ENCODE measurements around the gene EPHA7. TPM values are rescaled to one million over a fixed set of nuclear protein-coding genes. Genes with fewer than 3 reads are reported as not detected.
A peak's percentile ranks its signal among the peaks of the same experiment; 100 is the strongest.

The EPHA7 gene
- total and polyA plus RNA-seq, 8 donors: 0.07 to 0.16 (median 0.09) TPM; not detected in 1

DNA sequence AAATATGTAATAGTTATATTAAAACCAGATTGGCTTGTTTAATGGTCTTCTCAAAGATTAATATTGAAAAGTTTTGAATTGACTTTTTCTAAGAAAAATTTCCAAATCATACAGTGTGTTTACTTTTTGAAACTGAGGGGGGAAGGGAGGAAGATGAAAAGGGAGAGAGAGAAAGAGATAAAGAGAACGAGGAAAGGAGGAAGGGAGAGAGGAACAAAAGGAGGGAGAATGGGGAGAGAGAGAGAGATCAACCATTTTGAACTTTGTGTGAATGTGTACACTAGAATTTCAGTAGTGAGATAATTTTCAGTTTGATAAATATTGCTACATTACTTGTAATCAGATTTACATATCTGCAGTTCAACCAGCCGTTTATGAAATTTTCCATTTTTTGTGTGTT is 124.5 kb downstream of the EPHA7 start:
- FAIRE-seq (no peak), DNase-seq (no peak), ATAC-seq (no peak)
- no peak overlapping the region for H3K27ac ChIP-seq
- no peak for TF ChIP-seq CTCF (IDR thresholded peaks at IDR 0.05)
- no peaks in the 10 kb centered on the region for H3K36me3 ChIP-seq
- H3K4me1 ChIP-seq: no peaks in the 10 kb centered on the region
- 41 to 53% methylated on average over 2 of the region's 2 CpGs for WGBS, 2 donors
- no peak overlapping the region for H3K4me3 ChIP-seq
- no peaks in the 10 kb centered on the region for H3K9me3 ChIP-seq
- intact Hi-C loops (cut with DNase I): no loop called here
- no peaks in the 10 kb centered on the region for H3K27me3 ChIP-seq

- WGBS, 2 donors: 69 to 71% methylated on average over 6 of the region's 6 CpGs
- H3K36me3 ChIP-seq: no peaks in the 10 kb centered on the region
- no peak for FAIRE-seq
Observed at GRCh38 chr6:93293872-93294271, 125.5 kb downstream of the EPHA7 start.

DNA sequence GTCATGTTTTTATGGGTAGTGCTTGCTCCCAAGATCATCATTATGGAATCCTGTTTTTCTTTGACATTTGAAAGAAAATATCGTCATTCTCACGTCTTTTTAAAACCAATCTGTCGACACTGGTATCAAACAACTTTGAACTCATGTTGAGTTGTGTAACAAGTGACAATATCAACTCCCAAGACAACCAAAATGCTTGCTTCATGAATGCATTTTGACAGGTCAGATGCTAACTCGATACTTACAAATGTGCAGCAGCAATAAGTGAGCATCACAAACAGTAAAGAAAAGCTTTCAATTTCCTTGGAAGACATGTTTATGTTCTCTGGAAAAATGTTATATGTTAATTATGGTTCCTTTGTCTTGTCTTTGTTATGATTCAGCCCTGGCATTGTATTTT is 125.9 kb downstream of the EPHA7 start:
- no peak for TF ChIP-seq CTCF (IDR thresholded peaks at IDR 0.05)
- Histone ChIP-seq H3K27ac (no peak overlapping the region), H3K27me3 (no peaks in the 10 kb centered on the region), H3K4me3 (no peak overlapping the region), H3K36me3 (no peaks in the 10 kb centered on the region), H3K9me3 (no peaks in the 10 kb centered on the region), H3K4me1 (no peaks in the 10 kb centered on the region)
- DNase-seq: no peak
- intact Hi-C loops (cut with DNase I): no loop called here
- 68 to 69% methylated on average over 4 of the region's 4 CpGs for WGBS, 2 donors
- ATAC-seq: no peak
- FAIRE-seq: no peak

More at GRCh38 chr6:93293872-93294271, 125.5 kb downstream of the EPHA7 start:
- intact Hi-C loops (cut with DNase I): no loop called here
- no peak for DNase-seq
- no peak overlapping the region for H3K27ac ChIP-seq
- no peaks in the 10 kb centered on the region for H3K4me1 ChIP-seq
- H3K27me3 ChIP-seq: no peaks in the 10 kb centered on the region
- ATAC-seq: no peak
- H3K9me3 ChIP-seq: no peaks in the 10 kb centered on the region
- no peak overlapping the region for H3K4me3 ChIP-seq
- TF ChIP-seq CTCF (IDR thresholded peaks at IDR 0.05): no peak

DNA sequence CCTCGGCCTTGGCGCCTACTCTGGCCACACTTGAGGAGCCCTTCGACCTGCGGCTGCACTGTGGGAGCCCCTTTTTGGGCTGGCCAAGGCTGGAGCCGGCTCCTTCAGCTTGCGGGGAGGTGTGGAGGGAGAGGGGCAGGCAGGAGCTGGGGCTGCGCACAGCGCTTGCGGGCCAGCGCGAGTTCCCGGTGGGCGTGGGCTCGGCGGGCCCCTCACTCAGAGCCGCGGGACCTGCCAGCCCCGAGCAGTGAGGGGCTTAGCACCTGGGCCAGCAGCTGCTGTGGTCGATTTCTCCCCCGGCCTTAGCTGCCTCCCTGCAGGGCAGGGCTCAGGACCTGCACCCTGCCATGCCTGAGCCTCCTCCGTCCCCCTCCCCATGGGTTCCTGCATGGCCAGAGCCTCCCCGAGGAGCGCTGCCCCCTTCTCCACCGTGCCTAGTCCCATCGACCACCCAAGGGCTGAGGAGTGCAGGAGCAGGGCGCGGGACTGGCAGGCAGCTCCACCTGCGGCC is 136.8 kb downstream of the EPHA7 start:
- ATAC-seq (no peak), DNase-seq (peak in 3 of 6 donors; percentile 14 to 62 (median 46)), FAIRE-seq (no peak)
- Histone ChIP-seq H3K9me3 (no peaks in the 10 kb centered on the region), H3K4me3 (no peak overlapping the region), H3K27me3 (no peaks in the 10 kb centered on the region), H3K36me3 (no peaks in the 10 kb centered on the region), H3K4me1 (no peaks in the 10 kb centered on the region), H3K27ac (no peak overlapping the region)
- WGBS, 2 donors: 93 to 96% methylated on average over 23 to 28 of the region's 28 CpGs
- no peak for TF ChIP-seq CTCF (IDR thresholded peaks at IDR 0.05)
- intact Hi-C loops (cut with DNase I): no loop called here

DNA sequence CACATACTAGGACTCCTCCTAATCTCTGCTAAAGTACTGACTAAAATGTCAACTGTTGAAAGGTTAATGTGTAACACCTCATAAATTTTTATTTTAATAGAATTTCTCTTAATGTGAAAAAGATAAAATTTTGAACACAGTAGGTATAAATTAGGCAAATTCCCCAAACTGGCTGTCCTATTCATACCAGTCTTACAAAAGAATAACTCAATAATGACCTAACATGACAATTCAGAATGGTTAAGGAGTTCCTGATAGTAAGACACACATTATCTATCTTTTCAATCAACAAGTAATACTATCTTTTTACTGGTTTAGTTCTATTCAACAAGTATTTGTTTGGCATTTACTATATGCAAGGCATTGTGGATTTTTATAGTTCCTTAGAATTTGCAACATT is 141.1 kb downstream of the EPHA7 start:
- H3K27me3 ChIP-seq: no peaks in the 10 kb centered on the region
- TF ChIP-seq CTCF (IDR thresholded peaks at IDR 0.05): no peak
- intact Hi-C loops (cut with DNase I): no loop called here
- DNase-seq (no peak), FAIRE-seq (no peak), ATAC-seq (no peak)
- H3K4me1 ChIP-seq: no peaks in the 10 kb centered on the region
- no peaks in the 10 kb centered on the region for H3K9me3 ChIP-seq
- no peak overlapping the region for H3K27ac ChIP-seq
- H3K4me3 ChIP-seq: no peak overlapping the region
- no peaks in the 10 kb centered on the region for H3K36me3 ChIP-seq
